HG03196 (cell line): ENCODE data around the gene SLC35E4.
A peak's percentile ranks its signal among the peaks of the same experiment; 100 is the strongest.
"Not testable (repeated sequence)": the region's sequence is repeated elsewhere in the genome, so short reads cannot be mapped to it uniquely, and the experiment has no call there.

Experiments
- ATAC-seq: cut with Tn5 transposase; IDR thresholded peaks from one replicate; pipeline ENCODE4 v1.9.1; 2021; ENCODE audit not compliant: unreplicated experiment

SLC35E4 gene

DNA sequence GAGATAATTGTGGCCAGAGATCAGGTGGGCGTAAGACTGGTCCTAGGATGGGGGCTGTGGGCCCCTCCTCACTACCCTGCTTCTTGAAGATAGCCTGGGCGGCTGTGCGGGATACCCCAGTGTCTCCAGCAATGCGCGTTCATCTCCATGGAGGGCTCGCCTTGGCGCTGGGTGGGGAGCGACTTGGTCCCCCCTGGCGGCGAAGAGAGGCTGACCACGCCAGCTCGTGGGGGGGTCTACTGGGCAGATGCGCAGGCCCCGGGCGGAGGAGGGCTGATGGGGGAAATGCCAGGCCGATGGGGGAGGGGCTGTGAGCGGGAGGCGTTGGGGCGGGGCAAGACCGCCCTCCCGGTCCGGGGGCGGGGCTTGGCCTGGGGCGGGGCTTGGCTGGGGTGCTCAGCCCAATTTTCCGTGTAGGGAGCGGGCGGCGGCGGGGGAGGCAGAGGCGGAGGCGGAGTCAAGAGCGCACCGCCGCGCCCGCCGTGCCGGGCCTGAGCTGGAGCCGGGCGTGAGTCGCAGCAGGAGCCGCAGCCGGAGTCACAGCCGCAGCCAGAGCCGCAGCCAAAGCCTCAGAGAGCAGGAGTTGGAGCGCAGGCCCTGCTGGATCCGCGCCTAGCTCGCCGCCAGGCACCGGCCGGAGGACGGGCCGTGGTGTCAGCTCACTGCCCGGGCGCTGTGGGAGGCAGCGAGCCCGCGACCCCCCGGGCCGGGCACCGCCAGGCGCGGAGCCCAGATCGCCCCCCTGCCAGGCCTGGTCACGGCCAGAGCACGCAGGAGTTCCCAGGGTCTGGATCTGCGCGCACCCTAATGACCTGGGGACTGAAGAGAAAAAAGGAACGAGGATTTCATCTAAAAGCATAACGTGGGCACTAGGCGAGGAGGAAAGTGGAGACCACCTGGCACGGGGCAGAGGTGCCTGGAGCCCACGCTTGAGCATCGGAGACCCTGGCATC, at the start of gene SLC35E4:
Gene SLC35E4, plus strand, starts transcription at position 509 of the 953 bp plus-strand sequence. CDS start 670 bp downstream, outside the sequence.
- peak; percentile 57 for ATAC-seq

GRCh38 chr22:30586414-30586813, 49.2 kb upstream of the SLC35E4 start:
- no peak for ATAC-seq

DNA sequence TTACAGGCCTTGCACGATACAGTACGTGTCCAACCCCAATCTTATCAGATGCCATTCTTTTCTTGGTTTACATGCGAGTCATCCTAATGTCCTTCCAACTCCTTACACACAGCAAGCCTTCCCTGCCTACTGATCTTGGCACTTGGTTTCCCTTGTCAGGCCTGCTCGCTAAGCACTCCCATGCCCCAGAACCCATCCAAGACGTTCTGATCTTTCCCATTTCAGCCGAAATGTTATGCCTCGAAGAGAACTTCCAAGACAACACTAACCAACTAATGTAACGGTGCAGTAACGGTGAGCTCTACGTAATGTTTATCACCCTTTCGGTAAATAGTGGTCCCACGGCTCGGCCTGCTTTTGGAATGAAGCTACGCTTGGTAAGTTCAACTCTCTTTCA, 44.4 kb upstream of the SLC35E4 start:
- no peak for ATAC-seq

GRCh38 chr22:30591588-30592359, 43.8 kb upstream of the SLC35E4 start, which contains the start of gene PES1:
TSS of gene PES1 (minus strand) at chr22:30591910. CDS start at chr22:30591833, 77 bp downstream.
- ATAC-seq: peak; percentile 91

DNA sequence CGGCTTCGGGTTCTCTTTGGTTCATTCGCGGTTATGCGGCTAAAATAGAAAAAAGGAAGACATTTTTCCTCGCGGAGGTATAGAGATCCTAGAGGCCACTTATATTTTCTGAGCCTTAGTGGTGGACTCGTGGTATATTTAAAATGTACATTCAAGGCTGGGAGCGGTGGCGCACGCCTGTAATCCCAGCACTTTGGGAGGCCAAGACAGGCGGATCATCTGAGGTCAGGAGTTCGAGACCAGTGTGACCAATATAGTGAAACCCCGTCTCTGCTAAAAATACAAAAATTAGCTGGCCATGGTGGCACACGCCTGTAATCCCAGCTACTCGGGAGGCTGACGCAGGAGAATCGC, 43.2 kb upstream of the SLC35E4 start:
- ATAC-seq: not testable (repeated sequence)

DNA sequence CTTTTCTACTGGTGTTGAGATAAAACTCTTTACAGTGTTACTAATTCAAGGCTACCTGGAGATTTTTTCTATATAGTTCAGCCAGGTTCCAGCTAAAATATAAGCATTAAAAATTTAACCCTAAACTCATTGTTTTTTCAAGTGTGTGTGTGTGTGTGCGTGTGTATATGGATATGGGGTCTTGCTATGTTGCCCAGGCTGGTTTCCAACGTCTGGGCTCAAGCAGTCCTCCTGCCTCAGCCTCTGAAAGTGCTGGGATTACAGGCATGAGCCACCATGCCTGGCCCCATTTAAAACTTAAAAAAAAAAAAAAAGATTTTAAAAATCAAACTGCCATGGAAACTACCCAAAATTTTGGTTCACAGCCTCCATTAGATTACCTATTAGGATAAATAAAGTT, 39.4 kb upstream of the SLC35E4 start:
- ATAC-seq: no peak

DNA sequence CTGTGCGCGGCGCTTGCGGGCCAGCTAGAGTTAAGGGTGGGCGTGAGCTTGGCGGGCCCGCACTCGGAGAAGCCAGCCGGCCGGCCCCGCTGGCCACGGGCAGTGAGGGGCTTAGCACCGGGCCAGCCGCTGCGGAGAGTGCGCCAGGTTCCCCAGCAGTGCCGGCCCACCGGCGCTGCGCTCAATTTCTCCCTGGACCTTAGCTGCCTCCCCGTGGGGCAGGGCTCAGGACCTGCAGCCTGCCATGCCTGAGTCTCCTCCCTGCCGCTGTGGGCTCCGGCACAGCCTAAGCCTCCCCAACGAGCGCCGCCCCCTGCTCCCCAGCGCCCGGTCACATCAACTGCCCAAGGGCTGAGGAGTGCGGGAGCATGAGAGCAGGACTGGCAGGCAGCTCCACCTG, 38.7 kb upstream of the SLC35E4 start:
- no peak for ATAC-seq

DNA sequence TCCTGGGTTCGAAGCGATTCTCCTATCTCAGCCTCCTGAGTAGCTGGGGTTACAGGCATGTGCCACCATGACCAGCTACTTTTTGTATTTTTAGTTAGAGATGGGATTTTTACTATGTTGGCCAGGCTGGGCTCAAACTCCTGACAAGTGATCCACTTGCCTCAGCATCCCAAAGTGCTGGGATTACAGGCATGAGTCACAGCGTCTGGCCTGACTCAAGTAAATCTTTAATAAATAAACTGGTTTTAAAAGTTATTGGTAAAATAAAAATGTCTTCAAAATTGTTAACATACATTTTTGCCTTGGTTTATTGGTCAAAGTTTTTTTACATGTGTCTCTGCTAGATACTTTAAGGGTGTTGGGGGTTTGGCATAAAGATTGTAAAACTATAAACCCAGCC, 36.6 kb upstream of the SLC35E4 start:
- no peak for ATAC-seq

DNA sequence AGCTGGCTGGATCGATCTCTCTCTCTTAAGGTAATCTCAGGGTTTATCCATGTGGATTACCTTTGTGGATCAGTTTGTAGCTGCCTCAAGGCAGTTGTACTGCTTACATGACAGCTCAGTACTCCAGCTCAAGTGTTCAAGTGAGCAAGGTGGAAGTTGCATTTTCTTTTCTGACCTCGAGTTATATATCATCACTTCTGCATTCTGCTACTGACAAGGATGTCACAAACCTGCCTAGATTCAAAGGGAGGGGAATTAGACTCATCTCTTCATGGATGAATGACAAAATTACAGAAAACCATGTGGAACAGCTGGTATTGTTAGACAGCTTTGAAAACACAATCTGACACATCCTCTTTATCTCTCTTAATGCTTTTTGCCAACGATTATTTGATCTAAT, 34.7 kb upstream of the SLC35E4 start:
- no peak for ATAC-seq

- ATAC-seq: no peak
Measured at GRCh38 chr22:30601464-30601863, 34.1 kb upstream of the SLC35E4 start.

GRCh38 chr22:30602049-30602448, 33.5 kb upstream of the SLC35E4 start:
- no peak for ATAC-seq

- no peak for ATAC-seq
Measured at GRCh38 chr22:30603801-30604200, 31.8 kb upstream of the SLC35E4 start.

DNA sequence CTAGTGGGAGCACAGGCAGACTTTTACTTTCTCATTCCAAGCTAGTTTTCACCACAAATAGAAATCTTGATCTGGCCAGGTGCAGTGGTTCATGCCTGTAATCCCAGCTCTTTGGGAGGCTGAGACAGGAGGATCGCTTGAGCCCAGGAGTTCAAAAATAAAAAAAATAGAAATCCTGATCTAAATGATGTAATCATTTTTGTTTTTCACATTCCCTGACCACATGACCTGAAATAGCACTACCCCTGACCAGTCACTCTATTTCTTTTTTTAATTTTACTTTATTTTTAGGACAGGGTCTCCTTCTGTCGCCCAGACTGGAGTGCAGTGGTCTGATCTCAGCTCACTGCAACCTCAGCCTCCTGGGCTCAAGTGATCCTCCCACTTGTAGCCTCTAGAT, 30.9 kb upstream of the SLC35E4 start:
- no peak for ATAC-seq

DNA sequence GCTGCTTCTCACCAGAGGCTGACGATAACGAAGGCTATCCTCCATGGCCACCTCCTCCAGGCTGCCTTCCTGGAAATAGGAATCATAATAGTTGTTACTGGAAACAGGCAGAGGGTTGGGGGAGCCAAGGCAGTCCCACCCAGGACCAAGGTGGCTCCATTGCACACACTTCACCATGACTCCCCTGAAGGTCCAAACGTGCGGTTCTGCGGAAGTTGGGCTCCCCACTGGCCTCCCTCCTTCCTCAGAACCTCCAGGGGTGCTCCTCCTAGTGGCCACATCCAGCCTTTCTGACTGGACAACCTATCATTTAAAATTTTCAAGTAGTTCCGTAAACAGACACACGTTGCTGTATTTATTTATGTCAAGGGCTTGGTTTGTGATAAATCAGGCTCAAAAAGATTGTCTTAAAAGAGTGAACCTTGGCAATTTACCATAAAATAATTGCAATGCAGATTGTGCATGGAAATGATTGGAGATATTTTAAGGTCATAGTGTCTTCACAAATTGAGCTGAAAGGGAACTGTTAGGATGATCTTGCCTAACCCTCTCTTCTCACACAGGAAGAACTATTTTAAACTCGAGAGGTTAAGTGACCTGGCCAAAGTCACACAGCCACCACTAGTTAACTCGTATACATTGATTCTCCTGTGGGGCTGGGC, 30.0 kb upstream of the SLC35E4 start:
- no peak for ATAC-seq

DNA sequence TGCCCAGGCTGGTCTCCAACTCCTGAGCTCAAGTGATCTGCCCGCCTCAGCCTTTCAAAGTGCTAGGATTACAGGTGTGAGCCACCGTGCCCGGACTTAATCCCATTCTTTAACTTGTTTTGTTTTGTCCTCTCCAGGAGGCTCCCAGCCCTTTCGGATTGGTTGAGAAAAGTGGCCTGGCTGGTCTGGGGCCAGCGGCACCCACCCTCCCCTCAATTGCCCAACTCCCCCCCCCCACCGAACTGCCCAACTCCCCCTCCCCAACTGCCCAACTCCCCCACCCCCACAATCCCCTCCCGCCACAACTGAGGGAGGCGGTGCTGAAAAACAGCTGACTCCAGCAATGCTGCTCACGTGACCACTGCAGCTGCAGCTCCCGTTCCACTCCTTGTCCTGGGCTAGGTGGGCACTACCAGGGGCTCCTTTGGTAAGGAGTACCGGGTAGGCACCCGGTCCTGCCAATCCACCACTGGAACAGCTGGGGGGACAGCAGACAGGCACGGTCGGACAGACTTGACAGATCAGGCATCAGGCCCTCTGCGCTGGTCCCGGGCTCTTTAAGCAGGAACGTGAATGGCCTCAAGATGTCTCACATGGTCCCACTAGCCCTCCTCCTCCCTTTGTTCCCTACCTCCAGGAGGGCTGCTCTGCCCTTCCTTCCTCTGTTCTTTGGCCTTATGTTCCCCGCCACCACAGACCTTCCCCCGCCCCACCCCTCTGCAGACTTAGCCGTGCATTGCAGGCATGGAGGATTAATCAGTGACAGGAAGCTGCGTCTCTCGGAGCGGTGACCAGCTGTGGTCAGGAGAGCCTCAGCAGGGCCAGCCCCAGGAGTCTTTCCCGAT, 28.9 kb upstream of the SLC35E4 start, which contains the start of gene TCN2:
Gene TCN2, plus strand, starts transcription at position 720 of the 845 bp plus-strand sequence. CDS start 158 bp downstream, outside the sequence.
- ATAC-seq: peak; percentile 63

GRCh38 chr22:30607300-30607930, 28.2 kb upstream of the SLC35E4 start:
- no peak for ATAC-seq

DNA sequence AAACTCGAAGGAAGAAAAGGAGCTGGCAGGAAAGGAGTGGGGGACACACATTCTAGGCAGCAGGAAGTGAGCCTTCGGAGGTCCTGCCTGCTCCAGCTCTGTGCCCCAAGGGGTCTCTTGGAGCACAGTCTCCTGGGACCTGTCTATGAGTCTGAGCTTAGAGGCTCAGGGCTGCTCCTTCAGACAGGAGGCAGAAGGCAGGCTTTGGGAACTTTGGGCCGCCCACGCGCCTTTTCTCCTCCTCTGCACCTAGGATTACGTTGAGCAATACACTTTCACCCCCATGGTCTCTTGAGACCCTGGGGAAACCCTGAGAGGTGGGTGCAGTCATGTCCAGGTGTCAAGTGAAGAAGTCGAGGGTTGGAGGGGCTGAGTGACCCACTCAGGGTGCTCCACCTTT, 27.6 kb upstream of the SLC35E4 start:
- no peak for ATAC-seq

GRCh38 chr22:30609260-30610185, 26.1 kb upstream of the SLC35E4 start:
- no peak for ATAC-seq

- ATAC-seq: no peak
Measured at GRCh38 chr22:30610299-30610698, 25.3 kb upstream of the SLC35E4 start.
